ENCODE results near the gene HOXD9.

Gene HOXD9

DNA sequence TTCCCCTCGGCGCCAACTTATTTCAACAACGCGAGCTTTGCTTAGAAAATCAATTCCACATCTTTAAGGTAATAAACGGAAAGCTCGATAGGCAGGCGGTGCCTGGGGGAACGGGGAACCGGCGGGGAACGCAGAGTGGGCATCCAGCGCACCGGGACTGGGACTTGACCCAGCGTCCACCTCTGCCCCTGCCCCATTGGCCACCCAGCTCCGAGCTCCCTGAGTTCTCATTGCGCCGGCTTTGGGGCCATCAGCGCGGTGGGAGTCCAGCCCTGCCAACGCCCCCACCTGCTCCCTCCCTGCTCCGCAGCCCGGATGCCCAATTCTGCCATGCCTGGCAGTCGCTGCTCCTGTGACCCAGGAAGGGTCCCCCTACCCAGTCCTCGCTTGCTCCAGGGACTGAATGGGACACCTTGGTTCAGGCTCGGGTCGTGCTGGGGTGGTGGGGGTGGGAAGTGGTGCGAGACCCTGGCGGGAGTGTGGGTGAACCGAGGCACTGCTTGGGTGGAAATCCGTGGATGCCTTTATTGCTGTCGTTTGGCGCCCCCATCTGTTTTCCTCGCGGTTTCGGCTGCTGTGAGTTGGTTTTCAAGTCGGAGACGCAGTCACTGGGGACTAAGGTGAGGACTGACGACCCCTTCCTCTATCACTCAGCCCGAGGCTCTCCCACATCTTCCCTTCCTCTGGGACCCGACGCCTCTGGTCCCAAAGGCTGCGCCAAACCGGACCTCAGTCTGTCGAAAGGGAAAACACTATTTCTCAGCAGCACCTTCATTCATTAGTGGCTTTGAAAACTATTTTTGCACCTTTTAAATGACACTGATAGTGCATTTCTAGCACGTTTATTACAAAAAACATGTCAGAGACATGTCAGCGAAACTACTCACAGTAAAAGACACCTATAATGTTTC is 36.4 kb upstream of the HOXD9 start:
- DNase-seq, result no peak

- DNase-seq, result no peak
Measured at GRCh38 chr2:176087330-176088047, 35.0 kb upstream of the HOXD9 start.

GRCh38 chr2:176088048-176088936 is 34.2 kb upstream of the HOXD9 start:
- no peak for DNase-seq

DNA sequence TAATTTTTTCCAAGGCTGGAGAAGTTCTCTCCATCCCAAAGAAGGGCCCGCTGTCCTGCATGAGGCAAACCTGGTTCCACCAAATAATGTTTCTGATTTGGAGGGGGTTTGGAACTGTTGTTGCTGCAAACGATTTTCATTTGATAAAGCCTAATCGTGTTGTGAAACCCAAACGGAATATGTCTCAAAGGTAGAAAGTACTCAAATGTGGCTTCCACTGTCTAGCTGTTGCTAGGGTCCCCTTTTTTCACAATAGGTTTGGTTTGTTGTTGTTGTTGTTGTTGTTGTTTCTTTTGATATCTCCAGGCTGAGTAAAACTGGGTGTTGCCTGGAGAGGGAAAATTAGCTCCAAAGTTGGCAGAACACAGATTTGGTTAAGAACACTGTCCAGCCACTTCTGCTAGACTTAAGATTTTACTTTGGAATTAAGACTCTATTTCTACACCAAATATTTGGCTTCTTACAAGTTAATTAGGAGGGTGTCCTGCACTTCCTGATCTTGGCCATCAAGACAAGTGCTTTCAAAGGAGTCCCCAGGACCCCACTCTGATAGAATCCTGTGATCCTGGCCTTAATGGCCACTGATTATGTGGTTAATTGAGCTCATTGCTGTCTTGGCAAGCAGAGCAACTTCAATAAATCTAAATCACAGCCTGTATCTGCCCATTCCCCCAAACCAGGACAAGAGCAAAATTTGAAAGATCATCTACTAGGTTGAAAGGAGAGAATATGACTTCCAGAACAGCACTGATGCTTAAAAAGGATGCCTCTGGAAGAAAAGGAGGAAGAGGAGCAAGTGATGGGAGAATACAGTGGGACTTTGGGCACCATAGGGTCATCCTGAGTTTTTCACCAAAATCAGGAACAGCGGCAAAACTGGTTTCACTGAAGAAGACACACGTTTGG is 33.3 kb upstream of the HOXD9 start:
- DNase-seq, result no peak

- DNase-seq, result no peak
Measured at GRCh38 chr2:176089843-176090395, 32.6 kb upstream of the HOXD9 start.

- DNase-seq, result no peak
Measured at GRCh38 chr2:176090862-176091261, 31.7 kb upstream of the HOXD9 start.

GRCh38 chr2:176091329-176092258 is 30.9 kb upstream of the HOXD9 start:
- DNase-seq, result no peak

DNA sequence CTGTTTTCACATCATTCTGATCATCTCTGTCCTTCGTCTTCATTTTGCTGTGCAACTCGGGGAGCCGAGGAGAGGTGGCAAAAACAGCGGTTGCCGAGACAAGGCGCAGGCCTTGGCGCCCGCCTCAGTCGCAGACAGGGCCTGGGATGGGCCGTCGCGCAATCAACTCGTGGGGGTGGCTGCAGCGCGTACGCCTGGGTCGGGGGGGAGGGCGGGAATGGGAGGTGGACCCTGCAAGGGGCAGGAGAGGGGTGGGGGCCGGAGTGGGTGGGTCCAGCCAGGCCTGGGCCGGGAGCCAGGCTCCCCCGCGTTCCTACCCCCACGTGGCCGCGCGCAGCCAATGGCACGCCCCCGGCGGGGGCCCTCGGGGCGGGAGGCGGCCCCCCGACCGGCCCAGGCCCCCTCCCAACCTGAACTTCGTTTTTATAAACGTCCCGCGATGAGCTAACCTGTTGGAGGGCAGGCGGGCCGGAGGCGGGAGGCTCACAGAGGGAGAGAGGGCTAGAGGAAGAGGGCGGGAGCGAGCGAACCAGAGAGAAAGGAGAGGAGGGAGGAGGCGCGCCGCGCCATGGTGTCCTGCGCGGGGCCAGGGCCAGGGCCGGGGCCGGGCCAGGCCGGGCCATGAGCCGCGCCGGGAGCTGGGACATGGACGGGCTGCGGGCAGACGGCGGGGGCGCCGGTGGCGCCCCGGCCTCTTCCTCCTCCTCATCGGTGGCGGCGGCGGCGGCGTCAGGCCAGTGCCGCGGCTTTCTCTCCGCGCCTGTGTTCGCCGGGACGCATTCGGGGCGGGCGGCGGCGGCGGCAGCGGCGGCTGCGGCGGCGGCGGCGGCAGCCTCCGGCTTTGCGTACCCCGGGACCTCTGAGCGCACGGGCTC is 30.0 kb upstream of the HOXD9 start, which contains the start of gene HOXD13:
Gene HOXD13, plus strand, starts transcription at position 452 of the 875 bp plus-strand sequence. Its CDS starts 170 bp downstream, at position 622.
- no peak for DNase-seq

DNA sequence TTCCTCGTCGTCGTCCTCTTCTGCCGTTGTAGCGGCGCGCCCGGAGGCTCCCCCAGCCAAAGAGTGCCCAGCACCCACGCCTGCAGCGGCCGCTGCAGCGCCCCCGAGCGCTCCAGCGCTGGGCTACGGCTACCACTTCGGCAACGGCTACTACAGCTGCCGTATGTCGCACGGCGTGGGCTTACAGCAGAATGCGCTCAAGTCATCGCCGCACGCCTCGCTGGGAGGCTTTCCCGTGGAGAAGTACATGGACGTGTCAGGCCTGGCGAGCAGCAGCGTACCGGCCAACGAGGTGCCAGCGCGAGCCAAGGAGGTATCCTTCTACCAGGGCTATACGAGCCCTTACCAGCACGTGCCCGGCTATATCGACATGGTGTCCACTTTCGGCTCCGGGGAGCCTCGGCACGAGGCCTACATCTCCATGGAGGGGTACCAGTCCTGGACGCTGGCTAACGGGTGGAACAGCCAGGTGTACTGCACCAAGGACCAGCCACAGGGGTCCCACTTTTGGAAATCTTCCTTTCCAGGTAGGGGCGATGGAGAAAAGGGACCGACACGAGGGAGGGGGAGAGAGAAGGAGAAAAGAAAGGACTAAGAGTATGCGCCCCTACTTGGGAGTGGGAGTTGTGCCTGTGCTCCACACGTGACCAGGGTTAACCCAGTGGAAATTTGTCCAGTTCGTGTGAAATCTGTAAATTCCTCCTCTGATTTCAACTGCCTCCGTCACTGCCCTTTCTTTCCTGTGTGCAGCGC is 29.2 kb upstream of the HOXD9 start:
- DNase-seq, result no peak

DNA sequence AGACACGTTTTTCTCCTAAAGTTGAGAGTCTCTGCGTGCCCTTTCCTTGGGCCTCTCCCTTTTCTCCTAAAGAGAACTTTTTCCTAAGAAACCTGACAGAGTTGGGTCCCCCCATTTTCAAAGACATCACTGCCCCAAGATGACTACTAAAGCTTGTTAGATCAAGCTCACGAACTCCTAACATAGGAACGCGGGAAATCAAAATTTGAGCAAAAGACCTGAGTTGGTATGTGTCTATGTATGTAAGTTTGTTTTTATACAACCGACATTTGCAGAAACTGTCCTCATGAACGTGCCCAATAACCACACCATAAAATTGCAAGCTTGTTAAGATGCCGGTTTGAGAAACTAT is 28.6 kb upstream of the HOXD9 start:
- no peak for DNase-seq

DNA sequence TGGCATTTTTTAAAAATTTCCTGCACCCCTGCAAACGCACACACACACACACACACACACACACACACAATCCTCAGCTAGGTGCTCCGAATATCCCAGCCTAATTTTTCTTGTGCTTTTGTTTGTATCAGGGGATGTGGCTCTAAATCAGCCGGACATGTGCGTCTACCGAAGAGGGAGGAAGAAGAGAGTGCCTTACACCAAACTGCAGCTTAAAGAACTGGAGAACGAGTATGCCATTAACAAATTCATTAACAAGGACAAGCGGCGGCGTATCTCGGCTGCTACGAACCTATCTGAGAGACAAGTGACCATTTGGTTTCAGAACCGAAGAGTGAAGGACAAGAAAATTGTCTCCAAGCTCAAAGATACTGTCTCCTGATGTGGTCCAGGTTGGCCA is 28.2 kb upstream of the HOXD9 start:
- DNase-seq, result no peak

DNA sequence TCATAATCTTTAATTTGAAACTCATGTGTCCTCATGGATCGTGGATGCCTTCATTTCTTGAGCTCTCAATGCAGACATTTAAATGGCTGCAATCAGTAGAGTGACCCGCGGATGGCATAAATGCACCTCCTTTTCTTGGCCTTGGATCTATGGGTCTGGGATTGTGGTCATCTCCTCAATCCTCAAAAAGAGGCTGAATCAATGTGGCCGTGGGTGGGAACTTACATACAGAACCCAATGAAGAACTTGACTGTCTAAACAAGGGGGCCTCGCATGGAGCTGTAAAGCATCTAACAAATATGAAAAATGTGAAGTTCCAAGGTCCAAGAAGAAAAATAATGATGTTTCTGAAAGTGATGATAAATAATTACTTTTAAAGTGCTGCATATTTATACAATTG is 27.1 kb upstream of the HOXD9 start:
- DNase-seq, result no peak

GRCh38 chr2:176096243-176096985 is 26.1 kb upstream of the HOXD9 start:
- DNase-seq, result no peak

- DNase-seq, result peak; percentile 23
Measured at GRCh38 chr2:176096986-176097819, 25.3 kb upstream of the HOXD9 start.

- no peak for DNase-seq
Measured at GRCh38 chr2:176097820-176098365, 24.6 kb upstream of the HOXD9 start.

- no peak for DNase-seq
Measured at GRCh38 chr2:176098366-176099158, 24.0 kb upstream of the HOXD9 start.

Measured in NCI-H446 treated with DMSO at 0.1 percent for 48 hours (cell line).